Measurements from ENCODE around the gene SUCLG2.

The SUCLG2 gene

DNA sequence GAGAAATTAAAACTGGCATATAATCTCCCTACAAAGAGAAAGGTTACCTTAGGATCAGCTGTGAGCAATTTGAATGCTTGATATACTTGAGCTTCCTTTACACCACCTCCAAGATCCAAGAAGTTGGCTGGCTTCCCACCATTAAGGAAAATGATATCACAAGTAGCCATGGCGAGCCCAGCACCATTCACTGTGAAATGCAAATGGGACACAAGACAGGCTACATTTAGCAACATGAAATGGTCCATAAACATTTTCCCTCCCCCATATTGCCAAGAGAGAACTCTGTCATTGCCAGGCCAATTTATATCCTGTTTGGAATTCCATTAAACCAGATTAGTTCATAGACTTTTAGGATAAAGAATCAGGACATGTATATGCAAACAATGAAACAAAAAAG is 158.7 kb downstream of the SUCLG2 start:
- no peak overlapping the region for H3K56ac ChIP-seq (ENCODE audit: low read length)
- no peak overlapping the region for H2BK5ac ChIP-seq (ENCODE audit: low read length)
- H2BK120ac ChIP-seq (ENCODE audit: low read depth, low read length), result no peak overlapping the region
- no peak overlapping the region for H3K23ac ChIP-seq (ENCODE audit: low read length)
- H3K4ac ChIP-seq (ENCODE audit: low read depth, low read length), result no peak overlapping the region
- no peak overlapping the region for H4K5ac ChIP-seq (ENCODE audit: low read length)
- H2AK5ac ChIP-seq (ENCODE audit: low read length), result no peak overlapping the region
- DNase-seq, result no peak
- no peak overlapping the region for H3K4me3 ChIP-seq (ENCODE audit: low read length)
- H4K8ac ChIP-seq (ENCODE audit: low read depth, low read length), result no peak overlapping the region
- H3K79me1 ChIP-seq (ENCODE audit: low read length), result no peaks in the 10 kb centered on the region
- no peak overlapping the region for H3K18ac ChIP-seq (ENCODE audit: low read length)
- H3K27me3 ChIP-seq (ENCODE audit: insufficient read depth, low read length, poor library complexity), result no peaks in the 10 kb centered on the region
- no peaks in the 10 kb centered on the region for H3K4me1 ChIP-seq (ENCODE audit: control insufficient read depth, low read depth, low read length)
- WGBS (ENCODE audit: extremely low coverage, insufficient coverage, low lambda C conversion rate), result no CpG with 5 or more reads among the region's 1 CpG
- H2BK15ac ChIP-seq (replicated peaks; ENCODE audit: low read depth), result no peak overlapping the region
- no peak overlapping the region for H3K9ac ChIP-seq (ENCODE audit: low read length)
- H3K27ac ChIP-seq (ENCODE audit: low read depth, low read length), result no peak overlapping the region
- no peak overlapping the region for H3K4me2 ChIP-seq (ENCODE audit: low read length)
- H3K36me3 ChIP-seq (ENCODE audit: control insufficient read depth, insufficient read depth, low read length), result no peaks in the 10 kb centered on the region
- no peaks in the 10 kb centered on the region for H3K79me2 ChIP-seq (ENCODE audit: control insufficient read depth, insufficient read depth, low read length)

DNA sequence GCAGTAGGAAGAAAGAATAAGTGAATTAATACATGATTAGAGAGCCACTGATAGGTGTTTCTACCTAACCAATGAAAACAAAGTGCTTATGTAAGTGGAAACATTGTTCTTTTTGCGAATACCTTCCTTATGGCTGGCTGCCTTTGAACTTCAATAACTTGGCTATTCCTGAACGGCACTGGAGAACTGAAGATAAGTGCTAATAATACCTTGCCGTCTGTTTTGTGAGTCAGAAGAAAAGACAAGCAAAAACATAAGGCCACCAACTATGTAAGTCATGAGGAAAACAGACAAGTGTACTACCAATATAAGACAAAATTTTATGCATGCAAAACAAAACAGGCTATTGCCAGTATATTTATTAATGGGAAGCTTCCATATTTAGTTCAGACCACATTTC is 160.6 kb downstream of the SUCLG2 start:
- no peak overlapping the region for H3K27ac ChIP-seq (ENCODE audit: low read depth, low read length)
- H3K27me3 ChIP-seq (ENCODE audit: insufficient read depth, low read length, poor library complexity), result no peaks in the 10 kb centered on the region
- H3K79me1 ChIP-seq (ENCODE audit: low read length), result no peaks in the 10 kb centered on the region
- WGBS (ENCODE audit: extremely low coverage, insufficient coverage, low lambda C conversion rate), result no CpG with 5 or more reads among the region's 3 CpGs
- H3K4me1 ChIP-seq (ENCODE audit: control insufficient read depth, low read depth, low read length), result no peaks in the 10 kb centered on the region
- H2BK15ac ChIP-seq (replicated peaks; ENCODE audit: low read depth), result no peak overlapping the region
- no peak overlapping the region for H3K23ac ChIP-seq (ENCODE audit: low read length)
- no peaks in the 10 kb centered on the region for H3K79me2 ChIP-seq (ENCODE audit: control insufficient read depth, insufficient read depth, low read length)
- H2BK120ac ChIP-seq (ENCODE audit: low read depth, low read length), result no peak overlapping the region
- no peak overlapping the region for H4K8ac ChIP-seq (ENCODE audit: low read depth, low read length)
- no peaks in the 10 kb centered on the region for H3K36me3 ChIP-seq (ENCODE audit: control insufficient read depth, insufficient read depth, low read length)
- H2AK5ac ChIP-seq (ENCODE audit: low read length), result no peak overlapping the region
- no peak overlapping the region for H3K4me2 ChIP-seq (ENCODE audit: low read length)
- no peak overlapping the region for H3K9ac ChIP-seq (ENCODE audit: low read length)
- DNase-seq, result no peak
- H3K56ac ChIP-seq (ENCODE audit: low read length), result no peak overlapping the region
- H2BK5ac ChIP-seq (ENCODE audit: low read length), result no peak overlapping the region
- H3K4ac ChIP-seq (ENCODE audit: low read depth, low read length), result no peak overlapping the region
- no peak overlapping the region for H4K5ac ChIP-seq (ENCODE audit: low read length)
- no peak overlapping the region for H3K4me3 ChIP-seq (ENCODE audit: low read length)
- no peak overlapping the region for H3K18ac ChIP-seq (ENCODE audit: low read length)

DNA sequence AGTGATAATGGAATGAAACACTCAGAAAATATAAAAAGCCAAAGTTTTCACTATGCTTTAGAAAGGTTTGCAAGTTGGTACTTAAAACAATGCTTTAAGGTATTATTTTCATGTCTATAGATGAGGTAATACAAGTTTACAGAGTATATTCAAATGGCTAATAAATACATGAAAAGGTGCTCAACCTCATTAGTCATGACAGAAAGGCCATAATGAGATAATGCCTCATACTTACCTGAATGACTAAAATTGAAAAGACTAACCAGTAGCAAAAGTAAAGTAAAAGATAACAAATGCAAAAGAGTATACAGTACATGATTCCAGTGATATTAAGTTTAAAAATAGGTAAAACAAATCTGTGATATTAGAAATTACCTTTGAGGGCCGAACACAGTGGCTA is 163.8 kb downstream of the SUCLG2 start:
- Histone ChIP-seq H3K79me1 (ENCODE audit: low read length) (no peaks in the 10 kb centered on the region), H3K56ac (ENCODE audit: low read length) (no peak overlapping the region), H3K18ac (ENCODE audit: low read length) (no peak overlapping the region), H3K79me2 (ENCODE audit: control insufficient read depth, insufficient read depth, low read length) (no peaks in the 10 kb centered on the region), H3K4me1 (ENCODE audit: control insufficient read depth, low read depth, low read length) (no peaks in the 10 kb centered on the region), H4K5ac (ENCODE audit: low read length) (no peak overlapping the region), H3K4me3 (ENCODE audit: low read length) (no peak overlapping the region), H2BK5ac (ENCODE audit: low read length) (no peak overlapping the region), H4K8ac (ENCODE audit: low read depth, low read length) (no peak overlapping the region), H3K27ac (ENCODE audit: low read depth, low read length) (no peak overlapping the region), H2BK120ac (ENCODE audit: low read depth, low read length) (no peak overlapping the region), H3K27me3 (ENCODE audit: insufficient read depth, low read length, poor library complexity) (no peaks in the 10 kb centered on the region), H3K4me2 (ENCODE audit: low read length) (no peak overlapping the region), H3K9ac (ENCODE audit: low read length) (no peak overlapping the region), H3K23ac (ENCODE audit: low read length) (no peak overlapping the region), H3K36me3 (ENCODE audit: control insufficient read depth, insufficient read depth, low read length) (no peaks in the 10 kb centered on the region), H3K4ac (ENCODE audit: low read depth, low read length) (no peak overlapping the region), H2AK5ac (ENCODE audit: low read length) (no peak overlapping the region), H2BK15ac (replicated peaks; ENCODE audit: low read depth) (no peak overlapping the region)
- WGBS (ENCODE audit: extremely low coverage, insufficient coverage, low lambda C conversion rate), result no CpG with 5 or more reads among the region's 1 CpG
- DNase-seq, result no peak

DNA sequence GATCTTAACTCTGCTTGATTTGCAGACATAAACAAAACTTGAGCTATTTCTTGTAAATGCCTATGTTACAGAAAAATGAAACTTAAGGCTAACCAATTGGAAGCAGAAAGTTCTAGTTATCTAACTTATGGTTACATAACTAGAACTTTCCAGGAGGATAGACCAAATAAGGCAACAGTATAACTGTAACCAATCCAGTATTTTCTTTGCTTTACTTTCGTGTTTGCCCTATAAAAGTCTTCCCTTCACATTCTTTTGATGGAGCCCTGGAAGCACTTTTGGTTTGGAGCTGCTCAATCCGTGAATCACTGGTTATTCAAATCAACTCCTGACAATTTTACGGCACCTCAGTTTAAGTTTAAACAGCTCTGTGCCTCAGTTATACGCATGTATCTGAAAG is 164.6 kb downstream of the SUCLG2 start:
- H3K4me2 ChIP-seq (ENCODE audit: low read length), result no peak overlapping the region
- H3K79me1 ChIP-seq (ENCODE audit: low read length), result no peaks in the 10 kb centered on the region
- no peaks in the 10 kb centered on the region for H3K36me3 ChIP-seq (ENCODE audit: control insufficient read depth, insufficient read depth, low read length)
- no peak overlapping the region for H3K9ac ChIP-seq (ENCODE audit: low read length)
- no peak overlapping the region for H3K23ac ChIP-seq (ENCODE audit: low read length)
- H3K56ac ChIP-seq (ENCODE audit: low read length), result no peak overlapping the region
- H3K79me2 ChIP-seq (ENCODE audit: control insufficient read depth, insufficient read depth, low read length), result no peaks in the 10 kb centered on the region
- H2AK5ac ChIP-seq (ENCODE audit: low read length), result no peak overlapping the region
- no peak overlapping the region for H2BK120ac ChIP-seq (ENCODE audit: low read depth, low read length)
- H3K4me1 ChIP-seq (ENCODE audit: control insufficient read depth, low read depth, low read length), result no peaks in the 10 kb centered on the region
- H4K8ac ChIP-seq (ENCODE audit: low read depth, low read length), result no peak overlapping the region
- no peak overlapping the region for H2BK5ac ChIP-seq (ENCODE audit: low read length)
- no peaks in the 10 kb centered on the region for H3K27me3 ChIP-seq (ENCODE audit: insufficient read depth, low read length, poor library complexity)
- no peak overlapping the region for H3K4ac ChIP-seq (ENCODE audit: low read depth, low read length)
- H4K5ac ChIP-seq (ENCODE audit: low read length), result no peak overlapping the region
- no peak overlapping the region for H3K4me3 ChIP-seq (ENCODE audit: low read length)
- no peak for DNase-seq
- no peak overlapping the region for H3K18ac ChIP-seq (ENCODE audit: low read length)
- H2BK15ac ChIP-seq (replicated peaks; ENCODE audit: low read depth), result no peak overlapping the region
- no peak overlapping the region for H3K27ac ChIP-seq (ENCODE audit: low read depth, low read length)
- no CpG with 5 or more reads among the region's 4 CpGs for WGBS (ENCODE audit: extremely low coverage, insufficient coverage, low lambda C conversion rate)

DNA sequence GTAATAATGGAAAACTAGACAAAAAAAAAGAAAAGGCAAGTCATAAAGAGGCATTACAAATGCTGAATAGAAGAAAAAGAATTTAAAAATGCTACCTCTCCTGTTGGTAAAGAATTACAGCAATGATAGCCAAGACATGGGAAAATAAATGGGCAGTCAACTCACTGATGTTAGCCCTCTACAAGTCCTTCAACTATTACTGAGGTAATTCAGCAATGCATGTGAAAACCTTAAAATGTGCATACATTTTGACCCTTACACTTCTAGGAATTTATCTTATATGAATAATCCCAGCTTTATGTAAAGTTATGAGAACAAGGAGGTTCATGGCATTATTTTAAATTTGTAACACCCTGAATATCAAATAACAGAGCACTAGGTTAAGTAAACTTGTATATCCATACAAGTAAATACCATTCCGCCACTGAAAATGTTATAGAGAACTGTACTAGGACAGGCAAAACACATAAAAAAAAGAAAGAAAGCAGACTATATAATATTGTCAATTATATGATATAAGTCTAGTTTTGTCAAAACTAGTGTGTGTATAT is 166.8 kb downstream of the SUCLG2 start:
- no CpG with 5 or more reads among the region's 1 CpG for WGBS (ENCODE audit: extremely low coverage, insufficient coverage, low lambda C conversion rate)
- Histone ChIP-seq H3K36me3 (ENCODE audit: control insufficient read depth, insufficient read depth, low read length) (no peaks in the 10 kb centered on the region), H3K56ac (ENCODE audit: low read length) (no peak overlapping the region), H3K18ac (ENCODE audit: low read length) (no peak overlapping the region), H3K4me1 (ENCODE audit: control insufficient read depth, low read depth, low read length) (no peaks in the 10 kb centered on the region), H3K9ac (ENCODE audit: low read length) (no peak overlapping the region), H3K27ac (ENCODE audit: low read depth, low read length) (no peak overlapping the region), H3K23ac (ENCODE audit: low read length) (no peak overlapping the region), H3K4me3 (ENCODE audit: low read length) (no peak overlapping the region), H2BK5ac (ENCODE audit: low read length) (no peak overlapping the region), H2BK15ac (replicated peaks; ENCODE audit: low read depth) (no peak overlapping the region), H3K79me2 (ENCODE audit: control insufficient read depth, insufficient read depth, low read length) (no peaks in the 10 kb centered on the region), H2AK5ac (ENCODE audit: low read length) (no peak overlapping the region), H3K4me2 (ENCODE audit: low read length) (no peak overlapping the region), H4K5ac (ENCODE audit: low read length) (no peak overlapping the region), H3K27me3 (ENCODE audit: insufficient read depth, low read length, poor library complexity) (no peaks in the 10 kb centered on the region), H4K8ac (ENCODE audit: low read depth, low read length) (no peak overlapping the region), H2BK120ac (ENCODE audit: low read depth, low read length) (no peak overlapping the region), H3K4ac (ENCODE audit: low read depth, low read length) (no peak overlapping the region), H3K79me1 (ENCODE audit: low read length) (no peaks in the 10 kb centered on the region)
- no peak for DNase-seq

DNA sequence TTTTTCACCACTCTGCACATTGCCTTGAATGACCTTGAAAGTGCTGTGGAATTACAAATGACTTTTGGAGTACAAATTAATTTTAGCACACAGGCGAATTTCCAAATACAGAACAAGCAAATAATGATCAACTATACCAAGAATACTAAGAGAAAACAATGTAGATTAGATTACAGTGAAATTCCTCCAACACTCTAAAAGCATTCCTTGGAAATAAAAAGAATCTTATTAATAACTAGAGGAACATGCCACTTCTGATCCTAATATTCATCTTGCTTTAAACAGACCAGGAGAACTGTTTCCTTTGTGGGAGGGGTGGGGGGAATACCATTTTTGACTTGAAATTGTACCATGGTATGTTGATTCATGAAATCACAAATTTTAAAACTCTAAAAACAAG is 167.5 kb downstream of the SUCLG2 start:
- no peak overlapping the region for H3K18ac ChIP-seq (ENCODE audit: low read length)
- no peak overlapping the region for H3K23ac ChIP-seq (ENCODE audit: low read length)
- no peak overlapping the region for H3K27ac ChIP-seq (ENCODE audit: low read depth, low read length)
- no peak overlapping the region for H2BK15ac ChIP-seq (replicated peaks; ENCODE audit: low read depth)
- no peak overlapping the region for H4K8ac ChIP-seq (ENCODE audit: low read depth, low read length)
- no peak overlapping the region for H2BK120ac ChIP-seq (ENCODE audit: low read depth, low read length)
- no peak for DNase-seq
- H3K4me2 ChIP-seq (ENCODE audit: low read length), result no peak overlapping the region
- H3K79me2 ChIP-seq (ENCODE audit: control insufficient read depth, insufficient read depth, low read length), result no peaks in the 10 kb centered on the region
- WGBS (ENCODE audit: extremely low coverage, insufficient coverage, low lambda C conversion rate), result no CpG with 5 or more reads among the region's 1 CpG
- no peaks in the 10 kb centered on the region for H3K4me1 ChIP-seq (ENCODE audit: control insufficient read depth, low read depth, low read length)
- H3K79me1 ChIP-seq (ENCODE audit: low read length), result no peaks in the 10 kb centered on the region
- H2AK5ac ChIP-seq (ENCODE audit: low read length), result no peak overlapping the region
- H3K56ac ChIP-seq (ENCODE audit: low read length), result no peak overlapping the region
- no peaks in the 10 kb centered on the region for H3K36me3 ChIP-seq (ENCODE audit: control insufficient read depth, insufficient read depth, low read length)
- no peak overlapping the region for H2BK5ac ChIP-seq (ENCODE audit: low read length)
- H4K5ac ChIP-seq (ENCODE audit: low read length), result no peak overlapping the region
- no peak overlapping the region for H3K4me3 ChIP-seq (ENCODE audit: low read length)
- H3K27me3 ChIP-seq (ENCODE audit: insufficient read depth, low read length, poor library complexity), result no peaks in the 10 kb centered on the region
- no peak overlapping the region for H3K4ac ChIP-seq (ENCODE audit: low read depth, low read length)
- H3K9ac ChIP-seq (ENCODE audit: low read length), result no peak overlapping the region
